ENCODE results near the gene RASGRF2.
A peak's percentile ranks its signal among the peaks of the same experiment; 100 is the strongest.

The RASGRF2 gene

DNA sequence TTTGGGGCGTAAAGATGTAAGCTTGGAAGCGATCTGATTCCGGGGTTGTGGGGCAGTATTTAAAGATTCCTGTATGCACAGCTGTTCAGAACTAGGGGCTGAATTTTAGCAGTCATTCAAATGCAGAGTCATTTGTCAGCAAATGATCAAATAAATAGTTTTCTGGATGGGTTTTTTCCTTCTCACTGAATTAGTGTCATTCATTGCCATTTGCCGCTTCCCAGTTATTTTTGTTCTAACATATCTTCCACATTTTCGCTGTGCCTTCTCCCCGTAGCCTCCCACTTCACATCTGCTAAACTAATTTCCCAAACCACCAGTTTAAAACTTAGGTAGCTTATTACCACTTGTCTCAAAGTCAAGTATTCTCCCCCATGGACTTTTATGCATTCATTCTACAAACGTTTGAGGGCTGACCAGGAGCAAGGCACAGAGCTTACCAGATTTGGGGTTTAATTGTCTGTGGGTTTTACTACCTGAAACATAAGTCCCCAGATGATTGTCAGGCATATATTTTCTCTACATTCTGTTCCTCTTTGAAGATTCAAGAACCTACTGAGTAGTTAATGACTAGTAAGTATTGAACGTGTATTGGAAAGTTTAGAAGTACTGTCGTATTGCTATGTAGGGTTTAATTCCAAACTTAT, 231.7 kb downstream of the RASGRF2 start:
- no peak overlapping the region for H2BK5ac ChIP-seq (ENCODE audit: low read length)
- no peak overlapping the region for H3K18ac ChIP-seq (ENCODE audit: low read length)
- no peak overlapping the region for H3K4ac ChIP-seq (ENCODE audit: low read depth, low read length)
- no peak overlapping the region for H2BK120ac ChIP-seq (ENCODE audit: low read depth, low read length)
- WGBS (ENCODE audit: extremely low coverage, insufficient coverage, low lambda C conversion rate) = no CpG with 5 or more reads among the region's 9 CpGs
- no peaks in the 10 kb centered on the region for H3K4me1 ChIP-seq (ENCODE audit: control insufficient read depth, low read depth, low read length)
- no peaks in the 10 kb centered on the region for H3K27me3 ChIP-seq (ENCODE audit: insufficient read depth, low read length, poor library complexity)
- H3K27ac ChIP-seq (ENCODE audit: low read depth, low read length) = no peak overlapping the region
- H3K56ac ChIP-seq (ENCODE audit: low read length) = no peak overlapping the region
- no peak overlapping the region for H3K4me2 ChIP-seq (ENCODE audit: low read length)
- no peak overlapping the region for H4K5ac ChIP-seq (ENCODE audit: low read length)
- H3K79me1 ChIP-seq (ENCODE audit: low read length) = no peaks in the 10 kb centered on the region
- no peak for DNase-seq
- no peaks in the 10 kb centered on the region for H3K36me3 ChIP-seq (ENCODE audit: control insufficient read depth, insufficient read depth, low read length)
- no peaks in the 10 kb centered on the region for H3K79me2 ChIP-seq (ENCODE audit: control insufficient read depth, insufficient read depth, low read length)
- no peak overlapping the region for H2BK15ac ChIP-seq (replicated peaks; ENCODE audit: low read depth)
- H2AK5ac ChIP-seq (ENCODE audit: low read length) = no peak overlapping the region
- no peak overlapping the region for H3K23ac ChIP-seq (ENCODE audit: low read length)
- H3K9ac ChIP-seq (ENCODE audit: low read length) = no peak overlapping the region
- H3K4me3 ChIP-seq (ENCODE audit: low read length) = no peak overlapping the region
- no peak overlapping the region for H4K8ac ChIP-seq (ENCODE audit: low read depth, low read length)

GRCh38 chr5:81192373-81192750, 232.2 kb downstream of the RASGRF2 start:
- Histone ChIP-seq H3K18ac (ENCODE audit: low read length) (no peak overlapping the region), H3K4me3 (ENCODE audit: low read length) (no peak overlapping the region), H2BK120ac (ENCODE audit: low read depth, low read length) (no peak overlapping the region), H3K4me1 (ENCODE audit: control insufficient read depth, low read depth, low read length) (no peaks in the 10 kb centered on the region), H3K79me1 (ENCODE audit: low read length) (no peaks in the 10 kb centered on the region), H3K79me2 (ENCODE audit: control insufficient read depth, insufficient read depth, low read length) (no peaks in the 10 kb centered on the region), H3K27ac (ENCODE audit: low read depth, low read length) (no peak overlapping the region), H2BK5ac (ENCODE audit: low read length) (no peak overlapping the region), H4K5ac (ENCODE audit: low read length) (no peak overlapping the region), H4K8ac (ENCODE audit: low read depth, low read length) (no peak overlapping the region), H3K4ac (ENCODE audit: low read depth, low read length) (no peak overlapping the region), H2AK5ac (ENCODE audit: low read length) (no peak overlapping the region), H3K56ac (ENCODE audit: low read length) (no peak overlapping the region), H3K9ac (ENCODE audit: low read length) (no peak overlapping the region), H3K27me3 (ENCODE audit: insufficient read depth, low read length, poor library complexity) (no peaks in the 10 kb centered on the region), H3K36me3 (ENCODE audit: control insufficient read depth, insufficient read depth, low read length) (no peaks in the 10 kb centered on the region), H3K23ac (ENCODE audit: low read length) (no peak overlapping the region), H2BK15ac (replicated peaks; ENCODE audit: low read depth) (no peak overlapping the region), H3K4me2 (ENCODE audit: low read length) (no peak overlapping the region)
- WGBS (ENCODE audit: extremely low coverage, insufficient coverage, low lambda C conversion rate) = no CpG with 5 or more reads among the region's 8 CpGs
- DNase-seq = peak; percentile 52

GRCh38 chr5:81194633-81195334, 234.6 kb downstream of the RASGRF2 start:
- Histone ChIP-seq H2BK5ac (ENCODE audit: low read length) (no peak overlapping the region), H3K27me3 (ENCODE audit: insufficient read depth, low read length, poor library complexity) (no peaks in the 10 kb centered on the region), H4K5ac (ENCODE audit: low read length) (no peak overlapping the region), H2AK5ac (ENCODE audit: low read length) (no peak overlapping the region), H3K9ac (ENCODE audit: low read length) (peak overlapping the region; percentile 9), H3K36me3 (ENCODE audit: control insufficient read depth, insufficient read depth, low read length) (no peaks in the 10 kb centered on the region), H3K27ac (ENCODE audit: low read depth, low read length) (no peak overlapping the region), H2BK15ac (replicated peaks; ENCODE audit: low read depth) (no peak overlapping the region), H3K79me1 (ENCODE audit: low read length) (no peaks in the 10 kb centered on the region), H4K8ac (ENCODE audit: low read depth, low read length) (no peak overlapping the region), H3K4ac (ENCODE audit: low read depth, low read length) (peak overlapping the region; percentile 73), H3K79me2 (ENCODE audit: control insufficient read depth, insufficient read depth, low read length) (no peaks in the 10 kb centered on the region), H3K18ac (ENCODE audit: low read length) (no peak overlapping the region), H3K4me2 (ENCODE audit: low read length) (no peak overlapping the region), H3K56ac (ENCODE audit: low read length) (peak overlapping the region; percentile 37), H2BK120ac (ENCODE audit: low read depth, low read length) (no peak overlapping the region), H3K23ac (ENCODE audit: low read length) (no peak overlapping the region), H3K4me3 (ENCODE audit: low read length) (no peak overlapping the region), H3K4me1 (ENCODE audit: control insufficient read depth, low read depth, low read length) (no peaks in the 10 kb centered on the region)
- peak; percentile 86 for DNase-seq
- no CpG with 5 or more reads among the region's 31 CpGs for WGBS (ENCODE audit: extremely low coverage, insufficient coverage, low lambda C conversion rate)

DNA sequence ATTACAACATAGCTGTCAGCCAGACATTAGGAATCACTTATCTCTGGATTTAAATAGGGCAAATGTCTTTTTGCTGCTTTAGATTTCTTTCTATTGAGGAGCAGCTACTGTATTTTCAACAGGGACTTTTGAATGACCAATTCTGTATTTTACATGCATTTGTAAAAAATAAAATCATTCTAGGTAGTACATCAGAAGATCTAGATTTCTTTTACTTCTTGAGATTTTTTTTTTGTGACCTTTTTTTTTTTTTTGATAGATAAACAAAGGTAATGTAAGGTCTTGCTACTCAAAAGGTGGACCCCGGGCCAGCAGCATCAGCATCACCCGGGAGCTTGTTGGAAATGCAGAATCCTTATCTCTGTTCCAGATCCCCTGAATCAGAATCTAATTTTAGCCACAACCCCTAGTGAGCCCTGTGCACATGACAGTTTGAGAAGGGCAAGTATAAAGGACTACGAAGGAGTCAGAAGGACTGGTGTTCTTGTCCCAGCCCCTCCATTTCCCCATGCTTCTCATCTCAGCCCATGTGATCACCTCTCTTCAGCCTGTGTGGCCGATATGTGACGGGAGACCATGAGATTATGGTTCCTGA, 235.3 kb downstream of the RASGRF2 start:
- no peaks in the 10 kb centered on the region for H3K79me2 ChIP-seq (ENCODE audit: control insufficient read depth, insufficient read depth, low read length)
- no peak for DNase-seq

DNA sequence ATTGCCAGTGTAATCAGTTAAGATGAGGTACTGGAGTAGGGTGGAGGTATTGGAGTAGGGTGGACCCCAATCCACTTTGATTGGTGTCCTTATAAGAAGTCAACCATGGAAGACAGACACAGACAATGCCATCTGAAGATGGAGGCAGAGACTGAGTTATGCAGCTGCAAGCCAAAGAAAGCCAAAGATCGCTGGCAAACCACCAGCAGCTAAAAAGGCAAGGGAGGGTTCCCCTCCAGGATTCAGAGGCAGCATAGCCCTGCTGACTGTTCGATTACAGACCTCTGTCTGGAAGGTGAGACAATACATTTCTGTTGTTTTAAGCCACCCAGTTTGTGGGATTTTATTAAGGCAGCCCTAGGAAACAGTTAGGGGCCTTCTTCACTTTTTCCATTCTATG, 242.5 kb downstream of the RASGRF2 start:
- H3K27ac ChIP-seq (ENCODE audit: low read depth, low read length) = no peak overlapping the region
- H3K79me1 ChIP-seq (ENCODE audit: low read length) = no peaks in the 10 kb centered on the region
- DNase-seq = no peak
- H3K4me2 ChIP-seq (ENCODE audit: low read length) = no peak overlapping the region
- H3K56ac ChIP-seq (ENCODE audit: low read length) = no peak overlapping the region
- no peak overlapping the region for H3K4me3 ChIP-seq (ENCODE audit: low read length)
- no peak overlapping the region for H4K8ac ChIP-seq (ENCODE audit: low read depth, low read length)
- H4K5ac ChIP-seq (ENCODE audit: low read length) = no peak overlapping the region
- H2BK5ac ChIP-seq (ENCODE audit: low read length) = no peak overlapping the region
- H3K18ac ChIP-seq (ENCODE audit: low read length) = no peak overlapping the region
- H3K4ac ChIP-seq (ENCODE audit: low read depth, low read length) = no peak overlapping the region
- no CpG with 5 or more reads among the region's 2 CpGs for WGBS (ENCODE audit: extremely low coverage, insufficient coverage, low lambda C conversion rate)
- H2BK120ac ChIP-seq (ENCODE audit: low read depth, low read length) = no peak overlapping the region
- no peaks in the 10 kb centered on the region for H3K36me3 ChIP-seq (ENCODE audit: control insufficient read depth, insufficient read depth, low read length)
- H3K79me2 ChIP-seq (ENCODE audit: control insufficient read depth, insufficient read depth, low read length) = no peaks in the 10 kb centered on the region
- no peaks in the 10 kb centered on the region for H3K4me1 ChIP-seq (ENCODE audit: control insufficient read depth, low read depth, low read length)
- no peak overlapping the region for H2AK5ac ChIP-seq (ENCODE audit: low read length)
- H2BK15ac ChIP-seq (replicated peaks; ENCODE audit: low read depth) = no peak overlapping the region
- H3K9ac ChIP-seq (ENCODE audit: low read length) = no peak overlapping the region
- no peak overlapping the region for H3K23ac ChIP-seq (ENCODE audit: low read length)
- no peaks in the 10 kb centered on the region for H3K27me3 ChIP-seq (ENCODE audit: insufficient read depth, low read length, poor library complexity)

More for the DNA sequence above, 235.3 kb downstream of the RASGRF2 start:
- no peak overlapping the region for H2BK120ac ChIP-seq (ENCODE audit: low read depth, low read length)
- no peaks in the 10 kb centered on the region for H3K36me3 ChIP-seq (ENCODE audit: control insufficient read depth, insufficient read depth, low read length)
- H3K79me1 ChIP-seq (ENCODE audit: low read length) = no peaks in the 10 kb centered on the region
- no peak overlapping the region for H3K9ac ChIP-seq (ENCODE audit: low read length)
- H3K4ac ChIP-seq (ENCODE audit: low read depth, low read length) = no peak overlapping the region
- no CpG with 5 or more reads among the region's 5 CpGs for WGBS (ENCODE audit: extremely low coverage, insufficient coverage, low lambda C conversion rate)
- H3K27me3 ChIP-seq (ENCODE audit: insufficient read depth, low read length, poor library complexity) = no peaks in the 10 kb centered on the region
- H3K18ac ChIP-seq (ENCODE audit: low read length) = no peak overlapping the region
- no peaks in the 10 kb centered on the region for H3K4me1 ChIP-seq (ENCODE audit: control insufficient read depth, low read depth, low read length)
- no peak overlapping the region for H3K4me3 ChIP-seq (ENCODE audit: low read length)
- H3K56ac ChIP-seq (ENCODE audit: low read length) = no peak overlapping the region
- H3K4me2 ChIP-seq (ENCODE audit: low read length) = no peak overlapping the region
- H4K5ac ChIP-seq (ENCODE audit: low read length) = no peak overlapping the region
- H2BK15ac ChIP-seq (replicated peaks; ENCODE audit: low read depth) = no peak overlapping the region
- H3K27ac ChIP-seq (ENCODE audit: low read depth, low read length) = no peak overlapping the region
- H2BK5ac ChIP-seq (ENCODE audit: low read length) = no peak overlapping the region
- H2AK5ac ChIP-seq (ENCODE audit: low read length) = no peak overlapping the region
- H3K23ac ChIP-seq (ENCODE audit: low read length) = no peak overlapping the region
- no peak overlapping the region for H4K8ac ChIP-seq (ENCODE audit: low read depth, low read length)

Measured in mesendoderm (in vitro differentiated cells).